ENCODE results near the gene KANSL2.
"Not testable (repeated sequence)": the region's sequence is repeated elsewhere in the genome, so short reads cannot be mapped to it uniquely, and the experiment has no call there.

The KANSL2 gene

GRCh38 chr12:48682927-48683326 lies 889 bp upstream of the KANSL2 start:
- no peak for DNase-seq

DNA sequence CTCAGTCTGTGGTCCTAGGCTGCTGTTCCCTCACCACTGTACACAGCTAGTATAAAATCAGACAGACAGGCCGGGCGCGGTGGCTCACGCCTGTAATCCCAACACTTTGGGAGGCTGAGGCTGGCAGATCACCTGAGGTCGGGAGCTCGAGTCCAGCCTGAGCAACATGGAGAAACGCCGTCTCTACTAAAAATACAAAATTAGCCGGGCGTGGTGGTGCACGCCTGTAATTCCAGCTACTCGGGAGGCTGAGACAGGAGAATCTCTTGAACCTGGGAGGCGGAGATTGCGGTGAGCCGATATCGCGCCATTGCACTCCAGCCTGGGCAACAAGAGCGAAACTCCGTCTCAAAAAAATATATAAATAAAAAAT lies 481 bp upstream of the KANSL2 start:
- DNase-seq = not testable (repeated sequence)

DNA sequence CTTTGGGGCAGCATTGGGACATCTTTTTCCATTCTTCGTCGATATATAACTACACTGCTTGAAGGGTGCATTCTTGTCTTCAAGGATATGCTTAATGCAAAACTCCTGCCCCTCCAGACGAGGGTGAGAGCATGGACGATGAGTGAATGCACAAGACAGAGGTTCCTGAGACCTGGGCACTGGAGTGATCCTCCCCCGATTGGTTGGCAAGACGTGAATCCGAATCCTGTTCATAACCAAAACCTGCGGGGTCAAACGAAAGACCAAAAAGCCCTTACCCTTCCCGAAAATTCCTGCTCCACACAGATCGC lies 684 bp downstream of the KANSL2 start:
- no peak for DNase-seq

- DNase-seq = no peak
Measured at GRCh38 chr12:48680861-48681260, 1.2 kb downstream of the KANSL2 start.

- no peak for DNase-seq
Measured at GRCh38 chr12:48678551-48679185, 3.4 kb downstream of the KANSL2 start.

DNA sequence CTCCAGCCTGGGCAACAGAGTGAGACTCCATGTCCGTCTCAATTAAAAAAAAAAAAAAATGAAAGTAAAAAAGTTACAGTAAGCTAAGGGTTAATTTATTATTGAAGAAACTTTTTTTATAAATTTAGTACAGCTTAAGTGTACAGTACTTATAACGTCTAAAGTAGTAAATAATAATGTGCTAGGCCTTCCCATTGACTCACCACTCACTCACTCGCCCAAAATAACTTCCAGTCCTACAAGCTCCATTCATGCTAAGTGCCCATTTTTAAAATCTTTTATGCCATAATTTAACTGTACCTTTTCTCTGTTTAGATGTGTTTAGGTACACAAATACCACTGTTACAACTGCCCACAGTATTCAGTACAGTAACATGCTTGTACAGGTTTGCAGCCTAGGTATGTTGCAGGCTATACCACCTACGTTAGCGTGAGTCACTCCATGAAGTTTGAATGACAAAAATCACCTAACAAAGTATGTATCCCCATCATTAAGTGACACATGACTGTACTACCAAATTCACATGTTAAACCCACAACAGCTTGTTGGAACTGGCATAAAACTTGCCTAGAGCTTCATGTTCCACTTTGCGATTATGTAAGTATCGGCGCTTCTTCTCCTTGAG lies 10.7 kb downstream of the KANSL2 start:
- DNase-seq = no peak

DNA sequence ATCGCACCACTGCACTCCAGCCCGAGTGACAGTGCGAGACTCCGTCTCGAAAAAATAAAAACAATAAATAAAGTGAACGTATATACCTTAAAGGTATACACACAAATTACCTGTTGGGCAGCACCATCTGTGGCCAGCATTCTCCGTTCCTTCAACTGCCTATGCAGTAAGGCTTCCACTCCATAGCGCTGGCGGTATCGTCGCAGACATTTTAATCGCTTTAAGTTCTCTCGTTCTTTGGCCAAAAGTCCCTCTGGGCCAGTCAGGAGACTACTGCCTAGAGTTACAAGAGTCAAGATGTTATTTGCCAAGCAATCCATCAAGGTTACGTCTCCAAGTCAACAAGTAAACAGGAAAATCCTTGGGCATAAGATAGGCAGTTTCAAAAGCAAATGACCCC lies 13.0 kb downstream of the KANSL2 start:
- no peak for DNase-seq

- DNase-seq = no peak
Measured at GRCh38 chr12:48659863-48660262, 22.2 kb downstream of the KANSL2 start.

- no peak for DNase-seq
Measured at GRCh38 chr12:48651681-48652080, 30.4 kb downstream of the KANSL2 start.

GRCh38 chr12:48645354-48645753 lies 36.7 kb downstream of the KANSL2 start:
- not testable (repeated sequence) for DNase-seq

DNA sequence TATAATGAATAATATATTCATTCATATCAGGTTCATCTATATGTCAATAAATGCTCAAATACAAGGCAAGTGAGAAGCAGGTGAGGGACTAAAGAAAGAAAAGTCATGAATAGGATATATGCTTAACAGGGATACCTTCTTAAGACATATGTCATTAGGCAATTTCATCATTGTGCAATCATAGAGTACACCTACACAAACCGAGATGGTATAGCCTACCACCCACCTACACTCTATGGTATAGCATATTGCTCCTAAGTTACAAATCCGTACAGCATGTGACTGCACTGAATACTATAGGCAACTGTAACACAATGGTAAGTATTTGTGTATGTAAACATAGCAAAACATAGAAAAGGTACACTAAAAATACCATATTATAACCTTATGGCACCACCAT lies 39.0 kb downstream of the KANSL2 start:
- no peak for DNase-seq

GRCh38 chr12:48641752-48642555 lies 40.1 kb downstream of the KANSL2 start:
- DNase-seq = not testable (repeated sequence)

- DNase-seq = no peak
Measured at GRCh38 chr12:48640854-48641253, 41.2 kb downstream of the KANSL2 start.

DNA sequence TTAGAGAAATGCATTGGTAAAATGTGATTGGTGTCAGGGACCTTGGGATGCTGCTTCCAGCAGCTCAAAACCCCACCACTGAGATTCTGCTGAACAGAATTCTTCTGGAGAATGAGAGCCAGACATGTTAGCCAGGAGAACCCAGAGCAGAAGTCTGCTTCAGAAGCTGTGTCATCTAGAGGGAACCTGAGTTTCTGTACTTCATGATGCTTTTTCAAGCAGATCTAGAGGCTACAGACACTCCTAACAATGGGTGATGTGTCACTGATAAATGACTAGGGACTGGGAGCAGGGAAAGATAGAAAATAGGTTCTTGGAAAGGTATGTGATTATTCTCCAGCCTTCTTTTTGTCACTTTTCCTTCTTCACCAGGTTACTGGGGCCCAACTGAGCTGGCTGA lies 41.6 kb downstream of the KANSL2 start:
- DNase-seq = no peak

GRCh38 chr12:48631071-48631470 lies 51.0 kb downstream of the KANSL2 start:
- no peak for DNase-seq

- no peak for DNase-seq
Measured at GRCh38 chr12:48630346-48630745, 51.7 kb downstream of the KANSL2 start.

DNA sequence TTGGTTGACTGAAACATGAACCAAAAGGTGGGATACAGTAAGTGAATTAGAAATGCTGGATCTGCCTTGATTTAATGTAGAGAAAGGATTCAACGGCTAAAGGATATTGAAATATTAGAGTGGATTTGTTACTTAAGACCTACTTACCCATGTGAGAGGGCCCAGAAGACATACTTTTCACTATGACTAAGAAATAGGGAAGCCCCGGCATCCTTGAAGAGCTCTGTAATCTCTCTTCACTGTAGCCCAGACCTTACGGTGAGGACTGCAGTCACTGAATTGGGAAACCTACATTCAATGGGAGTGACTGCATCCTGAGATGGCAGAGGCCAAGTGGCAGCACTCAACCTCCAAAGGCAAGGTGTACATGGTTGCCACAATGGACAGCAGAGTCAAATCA lies 52.5 kb downstream of the KANSL2 start:
- no peak for DNase-seq

DNA sequence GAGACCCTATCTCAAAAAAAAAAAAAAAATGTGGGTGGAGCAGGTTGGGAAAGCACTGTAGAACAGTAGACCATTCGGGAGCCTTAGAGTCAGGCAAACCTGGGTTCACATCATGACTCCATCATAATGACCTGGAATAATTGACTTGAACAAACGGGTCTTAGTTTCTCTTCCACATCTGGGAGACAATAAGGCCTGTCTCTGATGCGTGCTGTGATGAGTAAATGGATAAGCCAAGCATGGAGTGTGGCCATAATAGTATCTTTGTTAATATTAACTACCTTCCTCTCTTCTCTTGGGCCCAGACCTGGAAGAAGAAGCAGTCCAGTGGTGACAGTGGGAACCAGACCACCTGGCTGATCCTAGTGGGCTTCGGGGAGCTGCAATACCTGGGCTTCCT lies 54.5 kb downstream of the KANSL2 start:
- no peak for DNase-seq

DNA sequence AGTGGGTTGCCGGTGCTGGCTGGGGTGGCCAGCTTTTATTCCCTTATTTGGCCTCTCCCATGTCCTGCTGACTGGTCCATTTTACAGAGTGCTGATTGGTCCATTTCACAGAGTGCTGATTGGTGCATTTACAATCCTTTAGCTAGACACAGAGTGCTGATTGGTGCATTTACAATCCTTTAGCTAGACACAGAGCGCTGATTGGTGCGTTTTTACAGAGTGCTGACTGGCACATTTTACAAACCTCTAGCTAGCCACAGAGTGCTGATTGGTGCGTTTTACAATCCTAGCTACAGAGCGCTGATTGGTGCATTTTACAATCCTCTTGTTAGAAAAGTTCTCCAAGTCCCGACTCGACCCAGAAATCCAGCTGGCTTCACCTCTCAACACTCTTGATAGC lies 59.0 kb downstream of the KANSL2 start:
- DNase-seq = not testable (repeated sequence)

DNA sequence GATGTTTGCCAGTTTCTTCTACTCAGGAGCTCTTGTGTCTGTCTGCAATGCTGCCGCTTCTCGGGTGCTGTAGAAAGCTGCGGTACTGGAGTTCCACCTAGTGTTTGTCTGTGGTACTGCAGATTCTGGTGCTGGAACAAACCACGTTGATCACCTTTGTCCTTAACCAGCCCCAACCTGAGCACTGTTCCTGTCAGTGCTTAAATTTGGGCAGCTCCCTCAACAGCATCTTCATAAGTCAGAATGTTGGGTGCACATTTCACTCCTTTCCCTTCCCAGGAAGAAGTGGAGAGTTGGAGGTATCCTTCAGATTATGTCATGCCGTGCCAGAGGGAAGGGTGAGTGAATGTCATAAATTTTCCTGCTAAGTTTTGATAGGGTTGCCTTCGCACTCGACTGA lies 63.5 kb downstream of the KANSL2 start:
- DNase-seq = peak; percentile 15

DNA sequence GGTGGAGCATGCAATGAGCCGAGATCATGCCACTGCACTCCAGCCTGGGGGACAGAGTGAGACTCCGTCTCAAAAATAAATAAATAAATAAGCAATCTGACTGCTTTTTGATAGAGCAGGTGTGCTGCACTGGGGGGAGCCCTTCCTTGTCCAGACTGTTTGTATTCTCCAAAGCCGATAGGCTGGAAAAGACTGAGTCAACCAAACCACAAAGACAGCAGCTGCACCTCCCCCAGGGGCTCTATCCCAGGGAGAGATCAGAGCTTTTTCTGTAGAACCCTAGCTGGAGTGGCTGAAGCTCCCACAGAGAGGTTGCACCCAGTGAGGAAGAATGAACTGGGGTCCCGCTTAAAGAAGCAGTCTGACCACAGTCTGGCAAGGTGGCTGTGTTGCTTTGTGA lies 66.4 kb downstream of the KANSL2 start:
- no peak for DNase-seq

GRCh38 chr12:48613321-48613720 lies 68.7 kb downstream of the KANSL2 start:
- no peak for DNase-seq
